ENCODE results near the gene ZC3H7B. TPM values are rescaled to one million over a fixed set of nuclear protein-coding genes. Genes with fewer than 3 reads are reported as not detected.

The ZC3H7B gene
- total and polyA plus RNA-seq, 2 experiments from 2014 or later = 5.7 to 61.5 TPM

- Mint-ChIP-seq H3K9me3 (no peaks in the 10 kb centered on the region), H3K27me3 (ENCODE audit: insufficient read depth, low read depth, poor library complexity) (peaks cover 4% of the 10 kb centered on the region), H3K4me3 (no peak overlapping the region), H3K4me1 (peaks cover 16% of the 10 kb centered on the region), H3K36me3 (ENCODE audit: low read depth) (peaks cover 16% of the 10 kb centered on the region), H3K27ac (no peak overlapping the region)
- Histone ChIP-seq H3K79me2 (replicated peaks; ENCODE audit: insufficient read depth) (0 out of 2 replicates have a peak, but pooled peaks cover 3% of the 10 kb centered on the region), H4K20me1 (replicated peaks; ENCODE audit: insufficient read depth) (no peaks in the 10 kb centered on the region), H3K9me2 (ENCODE audit: insufficient read depth) (no peaks in the 10 kb centered on the region), H3K27ac (ENCODE audit: low read depth) (no peak overlapping the region), H3K27me3 (ENCODE audit: insufficient read depth) (no peaks in the 10 kb centered on the region), H3K4me3 (no peak overlapping the region), H3K36me3 (ENCODE audit: insufficient read depth) (no peaks in the 10 kb centered on the region), H3K4me1 (ENCODE audit: insufficient read depth) (peaks cover 16% of the 10 kb centered on the region), H2AFZ (no peak overlapping the region), H3K4me2 (no peak overlapping the region), H3F3A (replicated peaks; ENCODE audit: low read depth) (peaks cover 10% of the 10 kb centered on the region; the same call in 1 of the 2 replicates)
- ATAC-seq (no peak), DNase-seq (ENCODE audit: low spot score) (no peak)
- TF ChIP-seq CREB1 (CRISPR knock-in tag; IDR thresholded peaks at IDR 0.05; ENCODE audit: low read depth) = no peak
- no peak for TF ChIP-seq ZNF114 (CRISPR knock-in tag; IDR thresholded peaks at IDR 0.05)
- no peak for TF ChIP-seq JUNB (IDR thresholded peaks at IDR 0.05; ENCODE audit: unreplicated experiment)
- TF ChIP-seq REST (IDR thresholded peaks at IDR 0.05; ENCODE audit: unreplicated experiment) = no peak
- TF ChIP-seq STAT1 (IDR thresholded peaks at IDR 0.05; ENCODE audit: unreplicated experiment) = no peak
- TF ChIP-seq POLR2AphosphoS5 (IDR thresholded peaks at IDR 0.05; ENCODE audit: low read depth) = no peak
- no peak for TF ChIP-seq EZH2phosphoT487 (IDR thresholded peaks at IDR 0.05; ENCODE audit: unreplicated experiment)
- TF ChIP-seq EZH2 (IDR thresholded peaks at IDR 0.05; ENCODE audit: low read depth, unreplicated experiment) = no peak
- no peak for TF ChIP-seq ZNF462 (CRISPR knock-in tag; IDR thresholded peaks at IDR 0.05)
- no peak for TF ChIP-seq ETS1 (IDR thresholded peaks at IDR 0.05)
- no peak for TF ChIP-seq CTCF (conservative IDR thresholded peaks at IDR 0.05; ENCODE audit: low read depth in 2 of 2)
- no peak for TF ChIP-seq ZNF331 (CRISPR knock-in tag; IDR thresholded peaks at IDR 0.05; ENCODE audit: low read depth)
- no peak for TF ChIP-seq NANOG (IDR thresholded peaks at IDR 0.05; ENCODE audit: borderline replicate concordance)
Observed at GRCh38 chr22:41387341-41387740, 86.0 kb downstream of the ZC3H7B start.
